ENCODE measurements around the gene RPL35.
A peak's percentile ranks its signal among the peaks of the same experiment; 100 is the strongest.
"Not testable (repeated sequence)": the region's sequence is repeated elsewhere in the genome, so short reads cannot be mapped to it uniquely, and the experiment has no call there.

The RPL35 gene

GRCh38 chr9:124852121-124852828 is 9.5 kb downstream of the RPL35 start:
- DNase-seq (ENCODE audit: low spot score): no peak

- DNase-seq (ENCODE audit: low spot score): no peak
Observed at GRCh38 chr9:124849801-124850200, 12.0 kb downstream of the RPL35 start.

- no peak for DNase-seq (ENCODE audit: low spot score)
Observed at GRCh38 chr9:124846969-124847368, 14.8 kb downstream of the RPL35 start.

GRCh38 chr9:124846467-124846866 is 15.3 kb downstream of the RPL35 start:
- DNase-seq (ENCODE audit: low spot score): not testable (repeated sequence)

- DNase-seq (ENCODE audit: low spot score): no peak
Observed at GRCh38 chr9:124844291-124844690, 17.5 kb downstream of the RPL35 start.

- no peak for DNase-seq (ENCODE audit: low spot score)
Observed at GRCh38 chr9:124843456-124844034, 18.2 kb downstream of the RPL35 start.

GRCh38 chr9:124841075-124841821 is 20.5 kb downstream of the RPL35 start:
- DNase-seq (ENCODE audit: low spot score): no peak

GRCh38 chr9:124840300-124840833 is 21.4 kb downstream of the RPL35 start:
- DNase-seq (ENCODE audit: low spot score): peak; percentile 58

- peak; percentile 85 for DNase-seq (ENCODE audit: low spot score)
Observed at GRCh38 chr9:124839612-124840299, 22.0 kb downstream of the RPL35 start.

- DNase-seq (ENCODE audit: low spot score): not testable (repeated sequence)
Observed at GRCh38 chr9:124838567-124839275, 23.0 kb downstream of the RPL35 start.

- DNase-seq (ENCODE audit: low spot score): not testable (repeated sequence)
Observed at GRCh38 chr9:124838132-124838531, 23.6 kb downstream of the RPL35 start.

GRCh38 chr9:124835026-124835557 is 26.7 kb downstream of the RPL35 start:
- DNase-seq (ENCODE audit: low spot score): no peak

GRCh38 chr9:124834591-124834990 is 27.2 kb downstream of the RPL35 start:
- no peak for DNase-seq (ENCODE audit: low spot score)

GRCh38 chr9:124831642-124832364 is 30.0 kb downstream of the RPL35 start:
- DNase-seq (ENCODE audit: low spot score): no peak

GRCh38 chr9:124830593-124830992 is 31.2 kb downstream of the RPL35 start:
- no peak for DNase-seq (ENCODE audit: low spot score)

- DNase-seq (ENCODE audit: low spot score): no peak
Observed at GRCh38 chr9:124829334-124829669, 32.5 kb downstream of the RPL35 start.

GRCh38 chr9:124828489-124829333 is 33.0 kb downstream of the RPL35 start:
- no peak for DNase-seq (ENCODE audit: low spot score)

GRCh38 chr9:124820698-124821623 is 40.8 kb downstream of the RPL35 start:
- DNase-seq (ENCODE audit: low spot score): no peak

All from iPS-NIHi11 (cell line).